GM21360 (cell line): Measurements from ENCODE around the gene UBL4B.

ENCODE experiments used
- ATAC-seq: cut with Tn5 transposase; IDR thresholded peaks from one replicate; pipeline ENCODE4 v1.9.1; 2021; ENCODE audit warnings: mild to moderate bottlenecking, moderate library complexity; ENCODE audit not compliant: unreplicated experiment

UBL4B gene

GRCh38 chr1:110151175-110151669 is 39.0 kb downstream of the UBL4B start:
- no peak for ATAC-seq

- ATAC-seq, result no peak
These were observed 40.0 kb downstream of the UBL4B start for GRCh38 chr1:110152133-110152785.

- ATAC-seq, result no peak
These were observed 41.2 kb downstream of the UBL4B start for GRCh38 chr1:110153407-110153950.

- no peak for ATAC-seq
These were observed 43.8 kb downstream of the UBL4B start for GRCh38 chr1:110155878-110156522.

GRCh38 chr1:110158261-110158660 is 46.0 kb downstream of the UBL4B start:
- no peak for ATAC-seq

- ATAC-seq, result no peak
These were observed 46.9 kb downstream of the UBL4B start for GRCh38 chr1:110159168-110159567.

GRCh38 chr1:110160538-110161100 is 48.4 kb downstream of the UBL4B start:
- ATAC-seq, result no peak

- ATAC-seq, result no peak
These were observed 48.9 kb downstream of the UBL4B start for GRCh38 chr1:110161165-110161564.

GRCh38 chr1:110161849-110162248 is 49.6 kb downstream of the UBL4B start:
- ATAC-seq, result no peak
